ENCODE results near the gene PLEKHO2.

- TF ChIP-seq POLR2A (IDR thresholded peaks at IDR 0.05) (peak; percentile 63 to 90), CTCF (IDR thresholded peaks at IDR 0.05 in 4 of 5, conservative IDR thresholded peaks at IDR 0.05 in 1 of 5) (no peak)
Measured at GRCh38 chr15:64825431-64826294, 16.1 kb upstream of the PLEKHO2 start, which contains the start of gene PIF1.
